NB4 (cell line): ENCODE data around the gene PPM1L.

Experiments used
- DNase-seq: peaks from one replicate; pipeline ENCODE4 v3.0.0; 2010; ENCODE audit warnings: low read depth
- H3K4me3 ChIP-seq: one replicate; pipeline ENCODE4 v1.5.1; 2011; ENCODE audit warnings: mild to moderate bottlenecking, low read depth, low read length, moderate library complexity
- MYC ChIP-seq: IDR thresholded peaks from 2 replicates; pipeline ENCODE4 v1.6.1; 2011; ENCODE audit warnings: low read depth, low read length
- POLR2A ChIP-seq: IDR thresholded peaks from 2 replicates; pipeline ENCODE4 v1.6.1; 2011; ENCODE audit warnings: mild to moderate bottlenecking; ENCODE audit not compliant: insufficient read length; ENCODE audit errors: extremely low read depth
- TF ChIP-seq, protein P1 (sequence below): IDR thresholded peaks from one replicate; pipeline ENCODE4 v1.5.1; 2012; ENCODE audit warnings: low read depth, low read length
- TF ChIP-seq, protein P2 (sequence below): IDR thresholded peaks from 2 replicates; pipeline ENCODE4 v1.6.1; 2011; ENCODE audit warnings: low read depth, low read length

PPM1L gene

DNA sequence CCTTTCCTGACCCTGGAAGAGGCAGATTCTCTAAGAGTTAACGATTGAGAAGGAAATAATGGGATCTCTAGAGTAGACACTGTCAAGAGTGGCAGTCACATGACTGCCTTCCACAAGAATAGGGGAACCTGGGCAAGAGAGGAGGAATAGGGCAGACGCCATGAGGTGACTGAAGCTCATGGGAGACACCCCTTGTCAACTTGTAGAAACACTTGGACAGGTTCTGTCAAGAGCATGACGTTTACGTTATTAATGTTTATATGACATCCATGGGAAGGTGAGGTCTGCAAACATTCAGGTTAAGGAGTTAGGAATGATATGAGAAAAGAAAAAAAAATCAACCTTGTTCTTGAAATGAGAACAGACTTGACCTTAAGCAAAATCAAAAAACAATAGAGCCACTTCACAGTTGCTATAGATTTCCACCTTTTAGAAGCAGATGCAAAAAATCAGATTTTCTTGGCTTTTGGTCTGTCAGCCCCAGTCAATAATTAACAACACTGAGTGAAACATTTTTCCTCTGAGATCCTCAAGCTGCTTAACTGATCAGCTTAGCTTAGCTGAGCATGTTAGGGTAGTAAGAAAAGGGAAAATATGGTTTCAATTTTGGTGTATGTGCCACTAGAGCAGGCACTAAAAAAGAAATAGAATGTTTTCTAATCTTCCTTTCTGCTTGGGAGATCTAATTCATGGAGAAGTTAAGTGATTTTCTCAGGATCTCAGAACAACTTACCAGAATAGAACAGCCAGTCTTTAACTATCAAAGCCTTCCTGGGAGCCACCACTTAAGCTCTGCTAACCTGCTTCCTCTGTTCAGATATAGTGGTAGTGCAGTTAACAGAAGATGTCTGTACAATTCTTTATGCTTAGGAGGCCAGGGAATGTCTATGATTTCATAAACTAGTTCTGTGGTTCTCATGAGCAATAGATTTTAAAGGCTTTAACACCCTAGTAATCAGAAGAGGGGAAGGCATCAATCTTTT lies 232.2 kb downstream of the PPM1L start:
- no peak overlapping the region for H3K4me3 ChIP-seq
- no peak for DNase-seq
- TF ChIP-seq POLR2A = no peak
- no peak for TF ChIP-seq MYC
- TF ChIP-seq, protein P1, sequence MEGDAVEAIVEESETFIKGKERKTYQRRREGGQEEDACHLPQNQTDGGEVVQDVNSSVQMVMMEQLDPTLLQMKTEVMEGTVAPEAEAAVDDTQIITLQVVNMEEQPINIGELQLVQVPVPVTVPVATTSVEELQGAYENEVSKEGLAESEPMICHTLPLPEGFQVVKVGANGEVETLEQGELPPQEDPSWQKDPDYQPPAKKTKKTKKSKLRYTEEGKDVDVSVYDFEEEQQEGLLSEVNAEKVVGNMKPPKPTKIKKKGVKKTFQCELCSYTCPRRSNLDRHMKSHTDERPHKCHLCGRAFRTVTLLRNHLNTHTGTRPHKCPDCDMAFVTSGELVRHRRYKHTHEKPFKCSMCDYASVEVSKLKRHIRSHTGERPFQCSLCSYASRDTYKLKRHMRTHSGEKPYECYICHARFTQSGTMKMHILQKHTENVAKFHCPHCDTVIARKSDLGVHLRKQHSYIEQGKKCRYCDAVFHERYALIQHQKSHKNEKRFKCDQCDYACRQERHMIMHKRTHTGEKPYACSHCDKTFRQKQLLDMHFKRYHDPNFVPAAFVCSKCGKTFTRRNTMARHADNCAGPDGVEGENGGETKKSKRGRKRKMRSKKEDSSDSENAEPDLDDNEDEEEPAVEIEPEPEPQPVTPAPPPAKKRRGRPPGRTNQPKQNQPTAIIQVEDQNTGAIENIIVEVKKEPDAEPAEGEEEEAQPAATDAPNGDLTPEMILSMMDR = no peak
- TF ChIP-seq, protein P2, sequence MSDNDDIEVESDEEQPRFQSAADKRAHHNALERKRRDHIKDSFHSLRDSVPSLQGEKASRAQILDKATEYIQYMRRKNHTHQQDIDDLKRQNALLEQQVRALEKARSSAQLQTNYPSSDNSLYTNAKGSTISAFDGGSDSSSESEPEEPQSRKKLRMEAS = no peak

- DNase-seq = no peak
- H3K4me3 ChIP-seq = no peak overlapping the region
These were observed 234.4 kb downstream of the PPM1L start for GRCh38 chr3:160990446-160990845.

GRCh38 chr3:160992712-160993111 lies 236.7 kb downstream of the PPM1L start:
- TF ChIP-seq, protein P2 = no peak
- H3K4me3 ChIP-seq = no peak overlapping the region
- DNase-seq = no peak

More at GRCh38 chr3:160990446-160990845, 234.4 kb downstream of the PPM1L start:
- TF ChIP-seq, protein P1 = no peak
- TF ChIP-seq, protein P2 = no peak
- TF ChIP-seq MYC = no peak
- no peak for TF ChIP-seq POLR2A

GRCh38 chr3:160996811-160997210 lies 240.8 kb downstream of the PPM1L start:
- DNase-seq = no peak
- no peak overlapping the region for H3K4me3 ChIP-seq
- TF ChIP-seq POLR2A (no peak), MYC (no peak)
- TF ChIP-seq, protein P2 = no peak
- TF ChIP-seq, protein P1 = no peak

DNA sequence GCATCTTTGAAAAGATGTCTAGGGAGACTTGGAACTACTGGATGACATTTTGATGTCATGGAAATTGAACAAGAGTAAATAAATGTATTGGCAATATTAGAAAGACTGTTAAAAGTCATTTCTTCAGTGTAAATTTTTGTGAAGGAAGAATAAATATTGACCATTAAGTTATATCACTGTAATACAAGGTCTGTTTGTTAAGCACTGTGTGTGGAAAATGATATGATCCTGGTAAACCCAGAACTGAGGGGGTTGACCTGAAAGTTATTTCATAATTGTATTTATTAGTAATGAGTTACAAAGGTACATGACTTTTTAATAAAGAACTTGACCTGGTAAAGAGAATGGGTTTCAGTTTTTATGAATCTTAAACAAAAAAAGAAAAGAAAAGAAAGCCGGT lies 242.6 kb downstream of the PPM1L start:
- no peak for DNase-seq
- TF ChIP-seq, protein P1 = no peak
- TF ChIP-seq, protein P2 = no peak
- no peak for TF ChIP-seq POLR2A
- TF ChIP-seq MYC = no peak
- H3K4me3 ChIP-seq = no peak overlapping the region

- TF ChIP-seq POLR2A = no peak
- no peak overlapping the region for H3K4me3 ChIP-seq
- no peak for DNase-seq
These were observed 243.2 kb downstream of the PPM1L start for GRCh38 chr3:160999274-160999673.
